Sigmoid colon (tissue), 7 donors: ENCODE results near the gene SGCD. TPM values are rescaled to one million over a fixed set of nuclear protein-coding genes. Genes with fewer than 3 reads are reported as not detected.

ENCODE experiments used
- DNase-seq: peaks from one replicate; pipeline ENCODE4 v3.0.0-alpha.2; 2019
- H3K27ac ChIP-seq, 4 donors: fragments of 200-600 bp; sonication (generic); one replicate each; pipeline ENCODE4 v1.5.1; 2016 to 2019; ENCODE audit warnings: mild to moderate bottlenecking in 1 of 4
- H3K27me3 ChIP-seq, 3 donors: fragments of 200-600 bp; sonication (generic); one replicate each; pipeline ENCODE4 v1.5.1; 2019; ENCODE audit warnings: mild to moderate bottlenecking in 1 of 3
- H3K36me3 ChIP-seq, 4 donors: fragments of 200-600 bp; sonication (generic); one replicate each; pipeline ENCODE4 v1.5.1; 2016 to 2019
- H3K4me1 ChIP-seq, 4 donors: fragments of 200-600 bp; sonication (generic); one replicate each; pipeline ENCODE4 v1.5.1; 2017 to 2019
- H3K4me3 ChIP-seq, 4 donors: fragments of 200-600 bp; sonication (generic); one replicate each; pipeline ENCODE4 v1.5.1; 2017 to 2019; ENCODE audit warnings: mild to moderate bottlenecking in 2 of 4, moderate library complexity in 1 of 4
- H3K9me3 ChIP-seq, 4 donors: fragments of 200-600 bp in 3 of 4; sonication (generic) in 3 of 4; one replicate each; pipeline versions ENCODE4 v1.5.1 to v1.6.1; 2013 to 2019
- EP300 ChIP-seq, 4 donors: sonication (generic); formaldehyde crosslinking; IDR thresholded peaks; one replicate each; pipeline ENCODE4 v1.6.1; 2017; ENCODE audit warnings: antibody characterized with exemption in 4 of 4
- POLR2A ChIP-seq, 2 donors: fragments of 450-650 bp; IDR thresholded peaks; one replicate each; pipeline ENCODE4 v1.6.1; 2016; ENCODE audit warnings: antibody characterized with exemption in 2 of 2, mild to moderate bottlenecking in 2 of 2, moderate library complexity in 2 of 2
- POLR2AphosphoS5 ChIP-seq, 4 donors: sonication (generic); formaldehyde crosslinking; IDR thresholded peaks; one replicate each; pipeline ENCODE4 v1.6.1; 2017; ENCODE audit warnings: antibody characterized with exemption in 4 of 4
- WGBS, 2 donors: extraction: QIAGEN DNeasy Blood & Tissue Kit; methylation state at CpG; one replicate each; pipeline ENCODE4 v1.1.7; 2013; 5-methylcytosine and 5-hydroxymethylcytosine counted together
- intact Hi-C: fragments of 100-400 bp; cut with DNase I; formaldehyde crosslinking; loops from one replicate; pipeline ENCODE4 v1.15.1; 2023
- polyA plus RNA-seq, 3 donors: library from polyadenylated mRNA; stranded (reverse); fragments of 200-250 nt; gene quantifications; one replicate each; pipeline ENCODE4 v1.2.3, GENCODE V29; 2013
- total RNA-seq, 4 donors: library from RNA; depleted of rRNA; stranded (reverse); fragments of >200 nt; gene quantifications; one replicate each; pipeline ENCODE4 v1.1.0, GENCODE V29; 2016
- TF ChIP-seq, protein P1 (sequence below), 4 experiments: fragments of 450-650 bp in 3 of 4; fragments of 200-600 bp in 1 of 4; IDR thresholded peaks; one replicate each; pipeline ENCODE4 v1.5.1; 2016 to 2019; ENCODE audit warnings: antibody characterized with exemption in 4 of 4, mild to moderate bottlenecking in 3 of 4, moderate library complexity in 2 of 4
- donor health status: healthy with polysubstance abuse.
- donor health status: Bipolar disorder and iron deficiency.
- donor health status: healthy.

Gene SGCD
- total and polyA plus RNA-seq, 7 donors, result under 0.01 to 34.3 (median 8.2) TPM

DNA sequence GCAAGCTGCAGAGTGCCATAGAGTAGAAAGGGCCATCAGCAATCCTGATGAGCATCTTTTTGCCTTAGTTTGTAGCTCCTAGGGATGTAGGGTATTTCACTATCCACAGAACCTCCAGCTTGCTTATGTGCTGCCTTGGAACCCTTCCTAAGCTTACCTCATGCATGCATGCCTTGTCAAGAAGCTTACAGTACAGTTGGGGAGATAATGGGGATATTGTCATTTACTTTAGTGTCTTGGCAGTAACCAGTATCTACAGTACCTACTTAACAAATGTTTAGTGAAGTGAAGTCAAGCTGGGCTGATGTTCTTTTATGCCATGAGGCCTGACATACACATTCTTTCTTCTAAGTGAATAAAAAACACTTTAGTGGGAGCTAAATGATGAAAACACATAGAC, 358.5 kb downstream of the SGCD start:
- intact Hi-C loops, result no loop called here
- no peaks in the 10 kb centered on the region for H3K36me3 ChIP-seq
- peaks cover 0 to 15% (median 4%) of the 10 kb centered on the region in 4 donors for H3K4me1 ChIP-seq
- DNase-seq, result no peak
- TF ChIP-seq EP300 (IDR thresholded peaks at IDR 0.05) (no peak), POLR2A (IDR thresholded peaks at IDR 0.05) (no peak), POLR2AphosphoS5 (IDR thresholded peaks at IDR 0.05) (no peak)
- TF ChIP-seq, protein P1, sequence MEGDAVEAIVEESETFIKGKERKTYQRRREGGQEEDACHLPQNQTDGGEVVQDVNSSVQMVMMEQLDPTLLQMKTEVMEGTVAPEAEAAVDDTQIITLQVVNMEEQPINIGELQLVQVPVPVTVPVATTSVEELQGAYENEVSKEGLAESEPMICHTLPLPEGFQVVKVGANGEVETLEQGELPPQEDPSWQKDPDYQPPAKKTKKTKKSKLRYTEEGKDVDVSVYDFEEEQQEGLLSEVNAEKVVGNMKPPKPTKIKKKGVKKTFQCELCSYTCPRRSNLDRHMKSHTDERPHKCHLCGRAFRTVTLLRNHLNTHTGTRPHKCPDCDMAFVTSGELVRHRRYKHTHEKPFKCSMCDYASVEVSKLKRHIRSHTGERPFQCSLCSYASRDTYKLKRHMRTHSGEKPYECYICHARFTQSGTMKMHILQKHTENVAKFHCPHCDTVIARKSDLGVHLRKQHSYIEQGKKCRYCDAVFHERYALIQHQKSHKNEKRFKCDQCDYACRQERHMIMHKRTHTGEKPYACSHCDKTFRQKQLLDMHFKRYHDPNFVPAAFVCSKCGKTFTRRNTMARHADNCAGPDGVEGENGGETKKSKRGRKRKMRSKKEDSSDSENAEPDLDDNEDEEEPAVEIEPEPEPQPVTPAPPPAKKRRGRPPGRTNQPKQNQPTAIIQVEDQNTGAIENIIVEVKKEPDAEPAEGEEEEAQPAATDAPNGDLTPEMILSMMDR (IDR thresholded peaks at IDR 0.05), result no peak
- H3K27me3 ChIP-seq, result no peaks in the 10 kb centered on the region
- H3K9me3 ChIP-seq, result no peaks in the 10 kb centered on the region
- H3K4me3 ChIP-seq, result no peak overlapping the region
- H3K27ac ChIP-seq, result no peak overlapping the region

DNA sequence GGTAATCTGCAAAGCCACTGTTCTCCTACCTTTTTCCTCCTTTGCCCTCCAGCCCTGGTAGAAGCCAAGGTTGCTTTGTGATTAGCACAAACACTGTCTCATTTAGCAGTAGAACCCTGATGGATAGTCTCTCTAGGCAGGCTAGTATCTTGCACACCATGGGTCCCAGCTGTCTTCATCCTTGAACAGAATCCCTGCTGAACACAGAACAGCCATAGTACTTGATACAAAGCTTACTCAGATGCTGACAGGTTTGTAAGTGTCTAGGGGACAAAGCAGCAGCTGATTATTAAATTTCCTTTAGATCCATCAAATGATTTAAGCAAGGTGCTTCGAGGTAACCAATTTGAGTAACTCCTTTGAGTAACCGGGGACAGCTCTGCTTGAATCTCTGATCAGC, 359.4 kb downstream of the SGCD start:
- intact Hi-C loops, result no loop called here
- H3K27ac ChIP-seq, result peak overlapping the region in 1 of 4 donors; percentile 23
- no peak for DNase-seq

DNA sequence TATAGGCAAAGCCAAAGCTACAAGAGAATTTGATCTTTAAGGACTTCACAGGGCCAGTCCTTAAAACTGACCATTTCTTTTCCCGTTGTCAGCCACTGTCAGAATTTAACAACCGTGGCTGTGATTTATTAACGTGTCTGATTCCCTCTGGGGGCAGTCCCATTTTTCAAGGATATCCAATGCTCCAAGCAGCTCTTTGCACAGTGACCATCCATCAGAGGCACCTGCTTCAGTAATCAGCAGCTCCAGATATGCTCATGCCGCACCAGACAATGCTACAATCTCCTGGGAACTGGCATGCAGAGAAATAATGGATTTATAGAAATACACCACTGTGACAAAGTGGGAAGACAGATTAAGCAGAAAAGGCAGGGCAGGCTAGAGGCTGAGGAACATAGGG, 359.8 kb downstream of the SGCD start:
- 52 to 53% methylated on average over 4 of the region's 4 CpGs for WGBS, 2 donors
- TF ChIP-seq, protein P1 (IDR thresholded peaks at IDR 0.05), result no peak
- TF ChIP-seq EP300 (IDR thresholded peaks at IDR 0.05) (no peak), POLR2A (IDR thresholded peaks at IDR 0.05) (no peak), POLR2AphosphoS5 (IDR thresholded peaks at IDR 0.05) (no peak)
- Histone ChIP-seq H3K4me3 (no peak overlapping the region), H3K9me3 (no peaks in the 10 kb centered on the region), H3K4me1 (peaks cover 0 to 15% (median 1%) of the 10 kb centered on the region in 4 donors), H3K27ac (peak overlapping the region in 1 of 4 donors; percentile 23), H3K27me3 (no peaks in the 10 kb centered on the region), H3K36me3 (no peaks in the 10 kb centered on the region)
- DNase-seq, result no peak
- intact Hi-C loops, result no loop called here

More for the DNA sequence above, 359.4 kb downstream of the SGCD start:
- Histone ChIP-seq H3K4me3 (no peak overlapping the region), H3K4me1 (peaks cover 0 to 15% (median 3%) of the 10 kb centered on the region in 4 donors), H3K27me3 (no peaks in the 10 kb centered on the region), H3K9me3 (no peaks in the 10 kb centered on the region), H3K36me3 (no peaks in the 10 kb centered on the region)
- 79 to 89% methylated on average over 2 of the region's 2 CpGs for WGBS, 2 donors
- TF ChIP-seq, protein P1 (IDR thresholded peaks at IDR 0.05), result no peak

DNA sequence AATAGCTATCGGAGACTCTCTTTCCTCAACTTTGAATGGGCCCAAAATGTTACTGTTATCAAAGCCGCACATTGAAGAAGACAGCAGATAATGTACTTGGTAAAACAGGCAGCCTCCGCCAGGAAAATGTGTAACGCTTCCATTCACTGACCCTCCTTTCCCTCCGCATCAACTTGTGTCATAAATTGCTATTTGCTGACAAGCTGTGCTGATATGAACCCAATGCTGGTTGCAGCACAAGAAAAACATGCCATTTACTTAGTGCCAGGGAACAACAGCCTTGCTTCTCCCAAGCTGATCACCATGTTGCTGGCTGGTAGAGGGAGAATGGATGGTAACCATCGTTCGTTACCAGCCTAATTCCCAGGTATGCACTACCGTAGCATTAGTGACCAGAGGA, 360.6 kb downstream of the SGCD start:
- intact Hi-C loops, result no loop called here
- no peak overlapping the region for H3K27ac ChIP-seq
- peaks cover 0 to 15% (median 1%) of the 10 kb centered on the region in 4 donors for H3K4me1 ChIP-seq
- no peak for DNase-seq
- TF ChIP-seq, protein P1 (IDR thresholded peaks at IDR 0.05), result no peak
- TF ChIP-seq POLR2A (IDR thresholded peaks at IDR 0.05) (no peak), POLR2AphosphoS5 (IDR thresholded peaks at IDR 0.05) (no peak), EP300 (IDR thresholded peaks at IDR 0.05) (no peak)
- no peak overlapping the region for H3K4me3 ChIP-seq
- H3K27me3 ChIP-seq, result no peaks in the 10 kb centered on the region
- no peaks in the 10 kb centered on the region for H3K36me3 ChIP-seq
- H3K9me3 ChIP-seq, result no peaks in the 10 kb centered on the region
- 80 to 88% methylated on average over 8 of the region's 8 CpGs for WGBS, 2 donors

DNA sequence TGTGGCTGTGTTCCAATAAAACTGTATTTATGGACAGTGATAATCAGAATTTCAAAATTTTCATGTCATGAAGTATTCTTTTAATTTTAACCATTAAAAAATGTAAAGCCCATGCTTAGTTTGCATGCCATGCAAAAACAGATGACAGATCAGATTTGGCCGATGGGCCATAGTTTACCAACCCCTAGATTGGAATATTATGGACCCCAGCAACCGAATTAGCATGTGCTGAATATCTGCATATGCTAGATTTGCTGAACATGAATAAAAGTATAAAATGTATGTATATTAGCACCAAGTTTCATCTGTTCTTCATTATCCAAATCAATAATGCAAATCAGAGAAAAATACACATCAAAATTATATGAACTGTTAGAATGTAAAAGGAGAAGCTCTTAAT, 364.6 kb downstream of the SGCD start:
- no peak for DNase-seq
- H3K27me3 ChIP-seq, result no peaks in the 10 kb centered on the region
- no peaks in the 10 kb centered on the region for H3K36me3 ChIP-seq
- peaks cover 0 to 6% (median 1%) of the 10 kb centered on the region in 4 donors for H3K4me1 ChIP-seq
- H3K27ac ChIP-seq, result no peak overlapping the region
- no peaks in the 10 kb centered on the region for H3K9me3 ChIP-seq
- WGBS, 2 donors, result 89 to 90% methylated on average over 2 of the region's 2 CpGs
- no peak for TF ChIP-seq EP300 (IDR thresholded peaks at IDR 0.05)
- no peak for TF ChIP-seq POLR2A (IDR thresholded peaks at IDR 0.05)
- TF ChIP-seq, protein P1 (IDR thresholded peaks at IDR 0.05), result no peak
- TF ChIP-seq POLR2AphosphoS5 (IDR thresholded peaks at IDR 0.05), result no peak
- intact Hi-C loops, result no loop called here
- H3K4me3 ChIP-seq, result no peak overlapping the region
